ENCODE data around the gene ARHGAP24. TPM values are rescaled to one million over a fixed set of nuclear protein-coding genes. Genes with fewer than 3 reads are reported as not detected.
"Not testable (repeated sequence)": the region's sequence is repeated elsewhere in the genome, so short reads cannot be mapped to it uniquely, and the experiment has no call there.

The ARHGAP24 gene
- total and polyA plus RNA-seq, 5 donors from 2014 or later = 0.14 to 0.53 (median 0.35) TPM; not detected in 2

DNA sequence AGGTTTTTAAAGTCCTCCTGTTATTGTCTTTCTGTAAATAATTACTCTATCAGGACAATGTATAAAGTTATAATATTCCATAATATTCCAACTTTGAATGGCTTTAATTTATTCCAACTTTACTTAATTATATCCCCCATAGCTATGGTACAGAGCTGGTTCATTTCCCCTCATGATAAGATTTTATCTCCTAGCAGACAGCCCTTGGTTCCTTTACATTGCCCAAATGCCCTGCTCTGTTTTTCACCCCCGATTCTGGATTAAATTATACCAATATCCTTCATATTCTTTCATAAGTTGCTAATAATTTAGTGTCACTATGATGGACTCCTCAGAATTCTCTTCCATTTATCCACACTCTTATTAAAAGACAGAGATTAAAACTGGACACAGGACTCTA is 544.4 kb downstream of the ARHGAP24 start:
- no peaks in the 10 kb centered on the region for H3K36me3 Mint-ChIP-seq
- H3K27me3 Mint-ChIP-seq = no peaks in the 10 kb centered on the region
- DNase-seq (no peak), ATAC-seq (ENCODE audit: low read depth in 2 of 2) (no peak)
- Histone ChIP-seq H3K27ac (ENCODE audit: insufficient read depth, low read length, poor library complexity, severe bottlenecking) (no peak overlapping the region), H3K4me1 (ENCODE audit: control insufficient read depth, insufficient read depth, low read length, poor library complexity, severe bottlenecking) (no peaks in the 10 kb centered on the region), H3K36me3 (ENCODE audit: control insufficient read depth, insufficient read depth, low read length) (no peaks in the 10 kb centered on the region), H3K4me3 (ENCODE audit: low read depth, low read length) (no peak overlapping the region), H3K9me3 (ENCODE audit: control insufficient read depth in 2 of 2, low read length in 2 of 2) (no peaks in the 10 kb centered on the region), H3K27me3 (ENCODE audit: control insufficient read depth, insufficient read depth, low read length) (no peaks in the 10 kb centered on the region)
- H3K4me3 Mint-ChIP-seq = no peak overlapping the region
- no peak overlapping the region for H3K27ac Mint-ChIP-seq
- H3K9me3 Mint-ChIP-seq = peaks cover 0 to under 1% (median 0%) of the 10 kb centered on the region in 7 donors
- no peaks in the 10 kb centered on the region for H3K4me1 Mint-ChIP-seq

DNA sequence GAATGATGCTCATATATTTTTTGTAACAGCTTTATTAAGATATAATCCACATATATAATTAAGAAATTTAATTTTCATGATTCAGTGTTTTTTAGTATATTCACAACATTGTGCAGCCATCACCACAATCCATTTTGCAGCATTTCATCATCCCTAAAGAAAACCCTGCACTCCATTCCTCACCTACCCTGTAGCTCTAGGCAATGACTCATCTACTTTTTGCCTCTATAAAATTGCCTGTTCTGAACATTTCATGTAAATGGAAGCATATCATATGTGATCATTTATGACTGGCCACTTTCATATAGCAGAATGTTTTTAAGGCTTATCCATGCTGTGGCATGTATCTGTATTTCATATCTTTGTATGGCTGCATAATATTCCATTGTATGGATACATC is 545.0 kb downstream of the ARHGAP24 start:
- Histone ChIP-seq H3K9me3 (ENCODE audit: control insufficient read depth in 2 of 2, low read length in 2 of 2) (no peaks in the 10 kb centered on the region), H3K36me3 (ENCODE audit: control insufficient read depth, insufficient read depth, low read length) (no peaks in the 10 kb centered on the region), H3K4me1 (ENCODE audit: control insufficient read depth, insufficient read depth, low read length, poor library complexity, severe bottlenecking) (no peaks in the 10 kb centered on the region), H3K4me3 (ENCODE audit: low read depth, low read length) (no peak overlapping the region), H3K27me3 (ENCODE audit: control insufficient read depth, insufficient read depth, low read length) (no peaks in the 10 kb centered on the region), H3K27ac (ENCODE audit: insufficient read depth, low read length, poor library complexity, severe bottlenecking) (no peak overlapping the region)
- no peak for ATAC-seq (ENCODE audit: low read depth in 2 of 2)
- Mint-ChIP-seq H3K27me3 (no peaks in the 10 kb centered on the region), H3K9me3 (peaks cover 0 to 5% (median 0%) of the 10 kb centered on the region in 7 donors), H3K4me3 (no peak overlapping the region), H3K4me1 (no peaks in the 10 kb centered on the region), H3K36me3 (no peaks in the 10 kb centered on the region), H3K27ac (no peak overlapping the region)
- no peak for DNase-seq

DNA sequence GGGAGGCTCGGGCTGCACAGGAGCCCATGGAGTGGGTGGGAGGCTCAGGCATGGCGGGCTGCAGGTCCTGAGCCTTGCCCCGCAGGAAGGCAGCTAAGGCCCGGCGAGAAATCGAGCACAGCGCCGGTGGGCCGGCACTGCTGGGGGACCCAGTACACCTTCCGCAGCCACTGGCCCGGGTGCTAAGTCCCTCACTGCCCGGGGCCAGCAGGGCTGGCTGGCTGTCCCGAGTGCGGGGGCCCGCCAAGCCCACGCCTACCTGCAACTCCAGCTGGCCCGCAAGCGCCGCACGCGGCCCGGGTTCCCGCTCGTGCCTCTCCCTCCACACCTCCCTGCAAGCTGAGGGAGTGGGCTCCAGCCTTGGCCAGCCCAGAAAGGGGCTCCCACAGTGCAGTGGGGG is 546.7 kb downstream of the ARHGAP24 start:
- H3K4me3 Mint-ChIP-seq; H3K27ac ChIP-seq (ENCODE audit: insufficient read depth, low read length, poor library complexity, severe bottlenecking); H3K4me3 ChIP-seq (ENCODE audit: low read depth, low read length); H3K4me1 Mint-ChIP-seq; H3K9me3 Mint-ChIP-seq; H3K27ac Mint-ChIP-seq; H3K36me3 ChIP-seq (ENCODE audit: control insufficient read depth, insufficient read depth, low read length); H3K27me3 ChIP-seq (ENCODE audit: control insufficient read depth, insufficient read depth, low read length); H3K9me3 ChIP-seq (ENCODE audit: control insufficient read depth in 2 of 2, low read length in 2 of 2); H3K4me1 ChIP-seq (ENCODE audit: control insufficient read depth, insufficient read depth, low read length, poor library complexity, severe bottlenecking); DNase-seq; H3K27me3 Mint-ChIP-seq; ATAC-seq (ENCODE audit: low read depth in 2 of 2); H3K36me3 Mint-ChIP-seq: not testable (repeated sequence)

DNA sequence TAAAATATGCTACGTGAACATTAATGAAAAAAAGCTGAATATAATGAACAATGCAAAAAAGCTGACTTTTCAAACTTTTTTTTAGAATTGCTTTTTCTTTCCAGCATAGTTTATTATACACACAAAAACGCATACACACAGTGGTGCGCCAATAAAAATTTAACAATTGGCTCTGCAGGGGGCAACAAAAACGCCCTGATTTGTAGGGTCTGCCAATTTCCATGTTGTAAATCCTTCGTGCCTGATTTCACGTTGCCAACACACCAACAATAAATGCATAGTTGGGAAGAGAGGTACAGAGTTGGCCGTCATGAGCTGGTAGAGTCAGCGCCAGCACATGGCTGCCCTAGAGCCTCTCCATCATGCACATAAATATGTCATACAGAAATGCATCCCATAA is 551.8 kb downstream of the ARHGAP24 start:
- Histone ChIP-seq H3K9me3 (ENCODE audit: control insufficient read depth in 2 of 2, low read length in 2 of 2) (no peaks in the 10 kb centered on the region), H3K36me3 (ENCODE audit: control insufficient read depth, insufficient read depth, low read length) (no peaks in the 10 kb centered on the region), H3K4me3 (ENCODE audit: low read depth, low read length) (no peak overlapping the region), H3K4me1 (ENCODE audit: control insufficient read depth, insufficient read depth, low read length, poor library complexity, severe bottlenecking) (no peaks in the 10 kb centered on the region), H3K27me3 (ENCODE audit: control insufficient read depth, insufficient read depth, low read length) (no peaks in the 10 kb centered on the region), H3K27ac (ENCODE audit: insufficient read depth, low read length, poor library complexity, severe bottlenecking) (no peak overlapping the region)
- peaks cover 0 to 5% (median 0%) of the 10 kb centered on the region in 7 donors for H3K9me3 Mint-ChIP-seq
- ATAC-seq (ENCODE audit: low read depth in 2 of 2) (no peak), DNase-seq (no peak)
- H3K4me3 Mint-ChIP-seq = no peak overlapping the region
- H3K27ac Mint-ChIP-seq = no peak overlapping the region
- H3K27me3 Mint-ChIP-seq = no peaks in the 10 kb centered on the region
- H3K36me3 Mint-ChIP-seq = no peaks in the 10 kb centered on the region
- no peaks in the 10 kb centered on the region for H3K4me1 Mint-ChIP-seq

DNA sequence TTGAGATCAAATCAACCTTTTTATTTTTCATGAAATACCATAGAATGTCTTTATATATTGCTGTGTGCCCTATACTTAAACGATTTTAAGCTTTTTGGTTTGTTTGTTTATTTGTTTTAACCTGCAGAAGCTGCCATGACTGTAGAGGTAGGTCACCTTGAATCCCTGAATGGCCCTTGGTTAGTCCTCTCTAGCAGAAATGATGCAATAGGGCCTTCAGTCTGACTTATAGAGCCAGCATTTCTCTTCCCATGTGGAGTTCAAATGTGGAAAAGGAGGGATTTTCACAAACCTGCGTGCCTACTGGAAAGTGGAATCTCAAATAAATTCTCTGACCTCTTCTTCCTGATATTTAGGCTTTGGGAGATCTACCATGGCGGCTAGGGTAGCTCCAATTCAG is 557.0 kb downstream of the ARHGAP24 start:
- Histone ChIP-seq H3K27ac (ENCODE audit: insufficient read depth, low read length, poor library complexity, severe bottlenecking) (no peak overlapping the region), H3K4me1 (ENCODE audit: control insufficient read depth, insufficient read depth, low read length, poor library complexity, severe bottlenecking) (no peaks in the 10 kb centered on the region), H3K4me3 (ENCODE audit: low read depth, low read length) (no peak overlapping the region), H3K36me3 (ENCODE audit: control insufficient read depth, insufficient read depth, low read length) (no peaks in the 10 kb centered on the region), H3K27me3 (ENCODE audit: control insufficient read depth, insufficient read depth, low read length) (no peaks in the 10 kb centered on the region), H3K9me3 (ENCODE audit: control insufficient read depth in 2 of 2, low read length in 2 of 2) (no peaks in the 10 kb centered on the region)
- Mint-ChIP-seq H3K4me1 (no peaks in the 10 kb centered on the region), H3K27ac (peak overlapping the region in 1 of 3 donors; percentile 96), H3K9me3 (peaks cover 0 to 5% (median 4%) of the 10 kb centered on the region in 7 donors), H3K36me3 (no peaks in the 10 kb centered on the region), H3K4me3 (no peak overlapping the region), H3K27me3 (no peaks in the 10 kb centered on the region)
- no peak for DNase-seq
- no peak for ATAC-seq (ENCODE audit: low read depth in 2 of 2)

DNA sequence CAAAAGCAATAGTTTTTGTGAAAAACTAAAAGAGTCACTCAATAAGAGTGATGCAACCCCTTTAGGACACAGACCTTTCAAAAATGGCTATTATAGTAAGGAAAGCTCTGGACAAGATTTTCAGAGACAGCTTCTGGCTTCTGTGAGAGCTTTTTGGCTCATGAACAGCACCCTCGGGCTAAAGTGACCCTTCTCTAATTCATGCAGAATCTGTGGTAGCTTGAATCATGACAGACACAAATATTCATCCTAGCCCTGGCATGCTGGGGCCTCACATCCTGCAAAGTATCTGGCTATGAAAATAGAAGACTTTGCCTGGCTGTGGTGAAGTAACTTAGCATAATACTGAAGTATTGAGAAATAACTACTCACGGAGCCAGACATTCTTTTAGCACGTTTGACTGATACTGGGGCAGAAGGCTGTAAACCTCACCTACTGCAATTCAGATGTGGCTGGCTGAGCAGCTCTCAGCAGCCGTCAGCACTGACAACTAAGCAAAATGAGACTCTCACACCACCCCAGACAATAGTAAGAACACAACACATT is 557.6 kb downstream of the ARHGAP24 start:
- H3K27me3 ChIP-seq (ENCODE audit: control insufficient read depth, insufficient read depth, low read length) = no peaks in the 10 kb centered on the region
- no peaks in the 10 kb centered on the region for H3K4me1 ChIP-seq (ENCODE audit: control insufficient read depth, insufficient read depth, low read length, poor library complexity, severe bottlenecking)
- DNase-seq (no peak), ATAC-seq (ENCODE audit: low read depth in 2 of 2) (no peak)
- no peaks in the 10 kb centered on the region for H3K9me3 ChIP-seq (ENCODE audit: control insufficient read depth in 2 of 2, low read length in 2 of 2)
- Mint-ChIP-seq H3K9me3 (peaks cover 0 to 5% (median 4%) of the 10 kb centered on the region in 7 donors), H3K4me3 (no peak overlapping the region), H3K4me1 (no peaks in the 10 kb centered on the region), H3K27me3 (no peaks in the 10 kb centered on the region), H3K27ac (peak overlapping the region in 1 of 3 donors; percentile 96), H3K36me3 (no peaks in the 10 kb centered on the region)
- no peaks in the 10 kb centered on the region for H3K36me3 ChIP-seq (ENCODE audit: control insufficient read depth, insufficient read depth, low read length)
- H3K4me3 ChIP-seq (ENCODE audit: low read depth, low read length) = no peak overlapping the region
- no peak overlapping the region for H3K27ac ChIP-seq (ENCODE audit: insufficient read depth, low read length, poor library complexity, severe bottlenecking)

DNA sequence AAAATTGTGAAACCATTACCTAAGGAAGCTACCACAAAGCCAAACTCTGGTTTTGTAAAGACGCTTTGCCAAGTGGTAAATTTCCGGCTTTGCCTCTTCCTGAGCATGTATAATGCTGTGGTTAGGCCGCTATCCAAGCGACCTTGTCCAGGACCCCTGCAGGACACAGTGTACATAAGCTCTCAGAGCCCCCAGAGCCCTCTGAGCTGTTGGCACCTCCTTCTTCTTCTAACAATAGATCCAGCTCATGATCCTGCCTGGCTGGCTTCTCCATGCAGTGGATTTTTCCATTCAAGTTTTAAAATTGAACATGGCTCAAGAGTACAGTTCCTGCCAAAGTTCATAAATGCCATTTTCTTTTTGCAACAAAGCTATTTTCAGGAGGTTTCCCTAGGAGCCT is 558.2 kb downstream of the ARHGAP24 start:
- Histone ChIP-seq H3K27ac (ENCODE audit: insufficient read depth, low read length, poor library complexity, severe bottlenecking) (no peak overlapping the region), H3K4me3 (ENCODE audit: low read depth, low read length) (no peak overlapping the region), H3K4me1 (ENCODE audit: control insufficient read depth, insufficient read depth, low read length, poor library complexity, severe bottlenecking) (no peaks in the 10 kb centered on the region), H3K36me3 (ENCODE audit: control insufficient read depth, insufficient read depth, low read length) (no peaks in the 10 kb centered on the region), H3K9me3 (ENCODE audit: control insufficient read depth in 2 of 2, low read length in 2 of 2) (no peaks in the 10 kb centered on the region), H3K27me3 (ENCODE audit: control insufficient read depth, insufficient read depth, low read length) (no peaks in the 10 kb centered on the region)
- no peak overlapping the region for H3K4me3 Mint-ChIP-seq
- H3K36me3 Mint-ChIP-seq = no peaks in the 10 kb centered on the region
- ATAC-seq (ENCODE audit: low read depth in 2 of 2) (no peak), DNase-seq (no peak)
- H3K27me3 Mint-ChIP-seq = no peaks in the 10 kb centered on the region
- peaks cover 0 to 5% (median 4%) of the 10 kb centered on the region in 7 donors for H3K9me3 Mint-ChIP-seq
- H3K27ac Mint-ChIP-seq = no peak overlapping the region
- H3K4me1 Mint-ChIP-seq = no peaks in the 10 kb centered on the region

DNA sequence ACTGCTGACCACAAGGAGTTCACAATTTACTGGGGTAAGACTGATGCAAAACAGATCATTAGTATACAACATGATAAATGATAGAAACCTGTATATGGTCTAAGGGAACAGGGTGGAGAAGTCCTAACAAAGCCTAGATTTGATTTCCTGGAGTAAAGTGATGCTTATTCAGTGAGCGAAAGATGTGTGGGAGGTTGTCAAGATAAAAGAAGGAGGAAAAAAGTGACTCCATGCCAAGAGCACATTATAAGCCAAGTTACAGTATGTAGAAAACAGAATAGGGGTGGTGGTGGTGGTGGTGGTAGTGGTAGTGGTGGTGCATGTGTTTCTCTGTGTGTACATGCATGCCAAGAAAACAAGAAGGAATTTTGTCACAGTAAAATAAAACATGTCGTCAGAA is 559.7 kb downstream of the ARHGAP24 start:
- Mint-ChIP-seq H3K27ac (no peak overlapping the region), H3K9me3 (peaks cover 0 to 8% (median 4%) of the 10 kb centered on the region in 7 donors), H3K4me3 (no peak overlapping the region), H3K4me1 (no peaks in the 10 kb centered on the region), H3K36me3 (no peaks in the 10 kb centered on the region), H3K27me3 (no peaks in the 10 kb centered on the region)
- DNase-seq = no peak
- no peaks in the 10 kb centered on the region for H3K9me3 ChIP-seq (ENCODE audit: control insufficient read depth in 2 of 2, low read length in 2 of 2)
- H3K36me3 ChIP-seq (ENCODE audit: control insufficient read depth, insufficient read depth, low read length) = no peaks in the 10 kb centered on the region
- H3K4me1 ChIP-seq (ENCODE audit: control insufficient read depth, insufficient read depth, low read length, poor library complexity, severe bottlenecking) = no peaks in the 10 kb centered on the region
- no peak overlapping the region for H3K27ac ChIP-seq (ENCODE audit: insufficient read depth, low read length, poor library complexity, severe bottlenecking)
- no peak overlapping the region for H3K4me3 ChIP-seq (ENCODE audit: low read depth, low read length)
- no peak for ATAC-seq (ENCODE audit: low read depth in 2 of 2)
- no peaks in the 10 kb centered on the region for H3K27me3 ChIP-seq (ENCODE audit: control insufficient read depth, insufficient read depth, low read length)

All from CD4-positive, CD25-positive, alpha-beta regulatory T cell (primary cell).